Esophagus squamous epithelium (tissue), 5 donors: ENCODE data around the gene LMBRD1. TPM values are rescaled to one million over a fixed set of nuclear protein-coding genes. Genes with fewer than 3 reads are reported as not detected.

Experiments
- DNase-seq: peaks from one replicate; lab custom pipeline; 2025; lab: John Stamatoyannopoulos, UW
- H3K27ac ChIP-seq, 4 donors: fragments of 200-600 bp; sonication (generic); one replicate each; pipeline ENCODE4 v1.5.1; 2016 to 2019; ENCODE audit warnings: mild to moderate bottlenecking in 1 of 4
- H3K27me3 ChIP-seq, 4 donors: fragments of 200-600 bp; sonication (generic); 1 replicate in 3 of 4; 2 replicates in 1 of 4; pipeline versions ENCODE4 v1.5.1 to v1.6.0; 2017 to 2021; ENCODE audit warnings: antibody characterized with exemption in 1 of 4
- H3K36me3 ChIP-seq, 3 donors: fragments of 200-600 bp; sonication (generic); one replicate each; pipeline ENCODE4 v1.5.1; 2016 to 2019
- H3K4me1 ChIP-seq, 3 donors: fragments of 200-600 bp; sonication (generic); one replicate each; pipeline ENCODE4 v1.5.1; 2017 to 2019
- H3K4me3 ChIP-seq, 4 donors: fragments of 200-600 bp; sonication (generic); 1 replicate in 3 of 4; 2 replicates in 1 of 4; pipeline ENCODE4 v1.5.1; 2016 to 2019; ENCODE audit warnings: mild to moderate bottlenecking in 2 of 4, moderate library complexity in 1 of 4
- H3K9me3 ChIP-seq, 3 donors: fragments of 200-600 bp; sonication (generic); one replicate each; pipeline ENCODE4 v1.5.1; 2016 to 2019
- POLR2A ChIP-seq, 4 donors: fragments of 450-650 bp; IDR thresholded peaks; one replicate each; pipeline ENCODE4 v1.6.1; 2017; ENCODE audit warnings: antibody characterized with exemption in 4 of 4, mild to moderate bottlenecking in 4 of 4, moderate library complexity in 3 of 4
- WGBS, 2 donors: methylation state at CpG; one replicate each; pipeline ENCODE4 v1.1.5; 2018; 5-methylcytosine and 5-hydroxymethylcytosine counted together
- intact Hi-C: fragments of 100-400 bp; cut with DNase I; formaldehyde crosslinking; loops from one replicate; pipeline ENCODE4 v1.15.0; 2022
- total RNA-seq, 4 donors: library from RNA; depleted of rRNA; stranded (reverse); fragments of >200 nt; gene quantifications; one replicate each; pipeline ENCODE4 v1.1.0, GENCODE V29; 2016
- TF ChIP-seq, protein P1 (sequence below), 6 experiments: fragments of 450-650 bp in 4 of 6; fragments of 200-600 bp in 2 of 6; sonication (generic) in 2 of 6; IDR thresholded peaks; one replicate each; pipeline ENCODE4 v1.5.1; 2016 to 2019; ENCODE audit warnings: antibody characterized with exemption in 6 of 6, mild to moderate bottlenecking in 4 of 6, moderate library complexity in 4 of 6
- donor health status: DM: yes; HTN: yes; CAD: no.

LMBRD1 gene
- total RNA-seq, 4 donors from 2014 or later: 23.0 to 50.6 (median 41.1) TPM

DNA sequence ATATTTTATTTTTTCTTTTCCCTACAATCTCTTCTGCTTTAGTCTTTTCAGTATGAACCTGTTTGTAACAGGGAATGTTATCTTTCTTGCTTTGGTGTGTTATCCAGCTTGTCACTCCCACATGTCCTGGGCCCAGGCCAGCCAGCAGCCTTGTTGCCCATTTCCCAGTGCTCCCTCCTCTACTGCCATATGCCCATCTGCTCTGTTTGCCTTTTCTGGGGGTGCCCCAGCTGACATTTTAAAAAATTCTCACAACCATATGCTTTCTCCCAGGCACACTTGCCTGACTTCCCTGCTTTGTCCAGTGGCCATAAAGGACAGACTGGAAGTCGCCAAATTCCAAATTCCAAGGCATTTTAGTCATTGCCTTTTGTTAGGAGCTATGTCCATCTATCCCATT lies 23.6 kb upstream of the LMBRD1 start:
- Histone ChIP-seq H3K4me1 (no peaks in the 10 kb centered on the region), H3K27ac (no peak overlapping the region), H3K4me3 (no peak overlapping the region), H3K9me3 (no peaks in the 10 kb centered on the region), H3K36me3 (no peaks in the 10 kb centered on the region), H3K27me3 (no peaks in the 10 kb centered on the region)
- intact Hi-C loops: no loop called here
- no peak for DNase-seq
- TF ChIP-seq, protein P1, sequence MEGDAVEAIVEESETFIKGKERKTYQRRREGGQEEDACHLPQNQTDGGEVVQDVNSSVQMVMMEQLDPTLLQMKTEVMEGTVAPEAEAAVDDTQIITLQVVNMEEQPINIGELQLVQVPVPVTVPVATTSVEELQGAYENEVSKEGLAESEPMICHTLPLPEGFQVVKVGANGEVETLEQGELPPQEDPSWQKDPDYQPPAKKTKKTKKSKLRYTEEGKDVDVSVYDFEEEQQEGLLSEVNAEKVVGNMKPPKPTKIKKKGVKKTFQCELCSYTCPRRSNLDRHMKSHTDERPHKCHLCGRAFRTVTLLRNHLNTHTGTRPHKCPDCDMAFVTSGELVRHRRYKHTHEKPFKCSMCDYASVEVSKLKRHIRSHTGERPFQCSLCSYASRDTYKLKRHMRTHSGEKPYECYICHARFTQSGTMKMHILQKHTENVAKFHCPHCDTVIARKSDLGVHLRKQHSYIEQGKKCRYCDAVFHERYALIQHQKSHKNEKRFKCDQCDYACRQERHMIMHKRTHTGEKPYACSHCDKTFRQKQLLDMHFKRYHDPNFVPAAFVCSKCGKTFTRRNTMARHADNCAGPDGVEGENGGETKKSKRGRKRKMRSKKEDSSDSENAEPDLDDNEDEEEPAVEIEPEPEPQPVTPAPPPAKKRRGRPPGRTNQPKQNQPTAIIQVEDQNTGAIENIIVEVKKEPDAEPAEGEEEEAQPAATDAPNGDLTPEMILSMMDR (IDR thresholded peaks at IDR 0.05): no peak
- WGBS, 2 donors: 83 to 100% methylated on average over 1 of the region's 1 CpG

DNA sequence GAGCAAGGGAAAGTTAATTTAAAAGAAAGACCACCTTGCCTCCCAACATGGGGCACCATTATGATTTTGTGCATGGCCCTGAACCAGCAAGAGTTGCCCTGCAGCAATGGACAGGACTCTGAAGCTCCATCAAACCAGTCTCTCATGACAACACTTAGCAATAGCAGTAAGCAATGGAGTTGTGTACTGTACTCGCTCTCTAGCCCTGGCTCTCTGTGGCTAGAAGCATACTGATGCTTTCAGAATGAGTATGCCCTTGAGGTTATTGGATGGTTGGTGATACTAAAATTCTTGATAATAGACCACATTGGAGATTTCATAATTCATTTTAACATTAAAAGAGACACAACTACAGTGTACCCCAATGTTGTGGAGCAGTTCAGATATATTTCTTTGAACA lies 23.2 kb upstream of the LMBRD1 start:
- 75 to 78% methylated on average over 1 of the region's 1 CpG for WGBS, 2 donors
- Histone ChIP-seq H3K4me1 (no peaks in the 10 kb centered on the region), H3K27me3 (no peaks in the 10 kb centered on the region), H3K4me3 (no peak overlapping the region), H3K27ac (no peak overlapping the region), H3K9me3 (no peaks in the 10 kb centered on the region), H3K36me3 (no peaks in the 10 kb centered on the region)
- intact Hi-C loops: no loop called here
- TF ChIP-seq, protein P1 (IDR thresholded peaks at IDR 0.05): no peak
- TF ChIP-seq POLR2A (IDR thresholded peaks at IDR 0.05): no peak
- no peak for DNase-seq

DNA sequence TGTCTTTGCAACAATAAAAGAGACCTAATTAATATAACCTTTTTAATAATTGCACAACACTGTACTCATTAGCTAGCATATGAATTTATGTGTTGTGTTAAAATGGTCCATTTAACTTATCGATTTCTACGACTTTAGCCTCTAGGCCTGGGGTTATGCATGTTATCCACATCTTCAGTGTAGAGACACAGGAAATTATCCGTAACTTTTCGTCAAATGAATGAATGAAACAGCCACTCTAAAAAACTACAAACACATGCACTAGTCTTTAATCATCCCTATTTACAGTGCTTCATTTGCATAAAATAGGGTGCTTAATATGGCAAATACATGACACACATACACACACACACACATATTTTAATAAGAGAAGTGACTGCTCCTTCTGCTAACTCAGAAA lies 22.3 kb upstream of the LMBRD1 start:
- H3K27ac ChIP-seq: no peak overlapping the region
- intact Hi-C loops: no loop called here
- H3K4me1 ChIP-seq: no peaks in the 10 kb centered on the region
- H3K4me3 ChIP-seq: no peak overlapping the region
- no peak for TF ChIP-seq POLR2A (IDR thresholded peaks at IDR 0.05)
- TF ChIP-seq, protein P1 (IDR thresholded peaks at IDR 0.05): no peak
- no peaks in the 10 kb centered on the region for H3K9me3 ChIP-seq
- WGBS, 2 donors: 89 to 95% methylated on average over 4 of the region's 4 CpGs
- DNase-seq: no peak
- no peaks in the 10 kb centered on the region for H3K27me3 ChIP-seq
- H3K36me3 ChIP-seq: no peaks in the 10 kb centered on the region

DNA sequence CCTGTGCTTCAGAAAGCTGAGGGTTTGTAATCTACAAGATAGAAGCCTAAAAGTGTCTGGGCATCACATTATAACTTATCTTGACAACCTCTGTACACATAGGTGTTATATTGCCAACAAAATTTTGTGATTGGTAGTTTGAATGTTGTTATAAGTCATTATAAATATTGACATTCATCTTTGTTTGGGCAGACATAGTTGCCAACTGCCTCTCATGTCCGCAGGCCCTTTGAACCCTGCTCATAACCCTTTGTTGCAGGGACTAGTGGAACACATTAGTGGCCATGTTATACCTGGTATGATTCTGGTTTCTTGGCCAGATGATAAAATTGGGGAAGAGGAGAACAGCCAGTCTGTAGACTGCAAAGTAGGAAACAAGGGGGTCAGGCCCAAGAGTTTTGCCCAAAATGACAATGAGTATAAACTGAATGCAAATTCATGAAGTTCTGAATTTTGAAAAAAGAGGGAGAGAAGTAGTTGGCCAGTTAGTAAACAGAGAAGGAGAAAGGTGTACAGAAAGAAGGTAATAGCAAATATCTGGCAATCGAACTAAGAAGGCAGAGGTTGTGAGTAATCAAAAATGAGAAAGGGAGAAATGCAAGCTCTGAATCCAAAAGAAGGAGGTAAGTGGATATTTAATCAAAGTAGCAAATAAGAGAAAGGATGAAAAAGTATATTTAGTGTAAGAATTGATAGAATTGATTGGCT lies 21.6 kb upstream of the LMBRD1 start:
- no peak overlapping the region for H3K27ac ChIP-seq
- no peak overlapping the region for H3K4me3 ChIP-seq
- H3K9me3 ChIP-seq: no peaks in the 10 kb centered on the region
- H3K27me3 ChIP-seq: no peaks in the 10 kb centered on the region
- intact Hi-C loops: no loop called here
- DNase-seq: no peak
- peaks cover 0 to 4% (median 0%) of the 10 kb centered on the region in 3 donors for H3K4me1 ChIP-seq
- TF ChIP-seq POLR2A (IDR thresholded peaks at IDR 0.05): no peak
- TF ChIP-seq, protein P1 (IDR thresholded peaks at IDR 0.05): no peak
- no peaks in the 10 kb centered on the region for H3K36me3 ChIP-seq
- 61 to 79% methylated on average over 2 of the region's 2 CpGs for WGBS, 2 donors

DNA sequence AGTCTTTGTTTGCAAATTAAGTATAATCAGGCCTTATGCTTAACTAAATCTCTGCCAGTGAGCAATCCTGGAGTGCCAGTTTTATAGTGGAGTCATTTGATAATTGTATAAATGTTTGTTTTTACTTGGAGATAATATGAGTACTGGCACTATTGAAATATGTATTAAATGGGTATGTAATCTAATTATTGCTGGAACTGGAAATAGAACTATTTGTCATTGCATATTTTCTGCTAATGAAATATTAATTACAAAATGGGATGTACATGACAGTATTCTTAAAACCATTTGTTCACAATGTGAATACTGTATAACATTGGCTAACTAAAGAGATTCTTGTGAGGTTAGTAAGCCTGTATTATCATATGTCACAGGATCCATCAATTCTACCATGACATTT lies 20.5 kb upstream of the LMBRD1 start:
- Histone ChIP-seq H3K27ac (no peak overlapping the region), H3K9me3 (no peaks in the 10 kb centered on the region), H3K36me3 (no peaks in the 10 kb centered on the region), H3K4me3 (no peak overlapping the region), H3K27me3 (no peaks in the 10 kb centered on the region), H3K4me1 (peaks cover 0 to 11% (median 0%) of the 10 kb centered on the region in 3 donors)
- intact Hi-C loops: no loop called here
- TF ChIP-seq POLR2A (IDR thresholded peaks at IDR 0.05): no peak
- TF ChIP-seq, protein P1 (IDR thresholded peaks at IDR 0.05): no peak
- DNase-seq: no peak
